Stimulated activated naive CD8-positive, alpha-beta T cell treated with anti-CD3 and anti-CD28 coated beads, Interleukin-15, amount 100 ng/mL, for 72 hours (primary cell): Measurements from ENCODE around the gene PPP1R10.
"Not testable (repeated sequence)": the region's sequence is repeated elsewhere in the genome, so short reads cannot be mapped to it uniquely, and the experiment has no call there.

Experiments
- ATAC-seq: fragments of 150-1000 bp; cut with Tn5 transposase; 2 replicates; pipeline ENCODE4 v1.10.0; 2021; ENCODE audit warnings: mild to moderate bottlenecking, moderate library complexity
- DNase-seq, 2 donors: peaks; one replicate each; pipeline ENCODE4 v3.0.0; 2021 to 2022
- H3K27ac Mint-ChIP-seq, 2 donors: one replicate each; pipeline ENCODE4 v1.8.0; 2022; ENCODE audit warnings: mild to moderate bottlenecking in 2 of 2, mixed read lengths in 2 of 2, moderate library complexity in 2 of 2
- H3K27me3 Mint-ChIP-seq: one replicate; pipeline ENCODE4 v1.8.0; 2022; ENCODE audit warnings: mixed read lengths
- H3K4me1 Mint-ChIP-seq: one replicate; pipeline ENCODE4 v1.8.0; 2022; ENCODE audit warnings: mild to moderate bottlenecking, mixed read lengths
- H3K4me3 Mint-ChIP-seq, 2 donors: one replicate each; pipeline ENCODE4 v1.8.0; 2022; ENCODE audit warnings: mild to moderate bottlenecking in 2 of 2, mixed read lengths in 2 of 2, moderate library complexity in 1 of 2
- H3K9me3 Mint-ChIP-seq, 2 donors: one replicate each; pipeline ENCODE4 v1.8.0; 2022; ENCODE audit warnings: mixed read lengths in 2 of 2

PPP1R10 gene

GRCh38 chr6:30616811-30617564 lies at the start of gene PPP1R10:
PPP1R10 (minus strand) TSS chr6:30617243; CDS start chr6:30609944, 7,299 bp downstream.
- H3K27me3 Mint-ChIP-seq, result no peaks in the 10 kb centered on the region
- peak within 1 kb of the TSS; percentile 100 for H3K27ac Mint-ChIP-seq
- peak within 1 kb of the TSS; percentile 91 to 93 for H3K4me3 Mint-ChIP-seq
- ATAC-seq, result peak; percentile 84
- H3K9me3 Mint-ChIP-seq, result no peaks in the 10 kb centered on the region
- peaks cover 74% of the 10 kb centered on the region for H3K4me1 Mint-ChIP-seq
- peak; percentile 99 to 100 for DNase-seq

- ATAC-seq (peak; percentile 85), DNase-seq (peak in 1 of 2 donors; percentile 56)
- Mint-ChIP-seq H3K4me1 (peaks cover 34% of the 10 kb centered on the region), H3K27ac (peak overlapping the region; percentile 78 to 87)
- H3K4me3 Mint-ChIP-seq, H3K9me3 Mint-ChIP-seq, H3K27me3 Mint-ChIP-seq: not testable (repeated sequence)
Measured at GRCh38 chr6:30666300-30666699, 49.3 kb upstream of the PPP1R10 start.

GRCh38 chr6:30664994-30665767 lies 48.1 kb upstream of the PPP1R10 start:
- ATAC-seq (no peak), DNase-seq (no peak)
- Mint-ChIP-seq H3K9me3 (no peaks in the 10 kb centered on the region), H3K27me3 (no peaks in the 10 kb centered on the region), H3K27ac (peak overlapping the region; percentile 63 to 78), H3K4me1 (peaks cover 24% of the 10 kb centered on the region), H3K4me3 (no peak overlapping the region)

GRCh38 chr6:30657922-30658321 lies 40.9 kb upstream of the PPP1R10 start:
- not testable (repeated sequence) for DNase-seq, H3K9me3 Mint-ChIP-seq, H3K4me3 Mint-ChIP-seq, H3K4me1 Mint-ChIP-seq, ATAC-seq, H3K27me3 Mint-ChIP-seq
- peak overlapping the region; percentile 28 to 55 for H3K27ac Mint-ChIP-seq

- no peak for DNase-seq
- no peak overlapping the region for H3K4me3 Mint-ChIP-seq
- no peaks in the 10 kb centered on the region for H3K27me3 Mint-ChIP-seq
- no peaks in the 10 kb centered on the region for H3K9me3 Mint-ChIP-seq
- ATAC-seq, result no peak
- H3K4me1 Mint-ChIP-seq, result no peaks in the 10 kb centered on the region
- H3K27ac Mint-ChIP-seq, result peak overlapping the region in 1 of 2 donors; percentile 55
Measured at GRCh38 chr6:30657454-30657853, 40.4 kb upstream of the PPP1R10 start.

- Mint-ChIP-seq H3K4me1 (no peaks in the 10 kb centered on the region), H3K27ac (no peak overlapping the region), H3K4me3 (no peak overlapping the region), H3K27me3 (no peaks in the 10 kb centered on the region), H3K9me3 (no peaks in the 10 kb centered on the region)
- ATAC-seq (no peak), DNase-seq (no peak)
Measured at GRCh38 chr6:30656513-30656912, 39.5 kb upstream of the PPP1R10 start.

GRCh38 chr6:30655743-30656094 lies 38.7 kb upstream of the PPP1R10 start:
- Mint-ChIP-seq H3K4me1 (no peaks in the 10 kb centered on the region), H3K4me3 (no peak overlapping the region), H3K27ac (peak overlapping the region in 1 of 2 donors; percentile 9), H3K27me3 (no peaks in the 10 kb centered on the region), H3K9me3 (no peaks in the 10 kb centered on the region)
- DNase-seq, result no peak
- no peak for ATAC-seq

- no peaks in the 10 kb centered on the region for H3K4me1 Mint-ChIP-seq
- DNase-seq (no peak), ATAC-seq (no peak)
- H3K27ac Mint-ChIP-seq, result peak overlapping the region in 1 of 2 donors; percentile 9
- H3K4me3 Mint-ChIP-seq, result no peak overlapping the region
- H3K9me3 Mint-ChIP-seq, result no peaks in the 10 kb centered on the region
- H3K27me3 Mint-ChIP-seq, result no peaks in the 10 kb centered on the region
Measured at GRCh38 chr6:30654798-30655742, 38.0 kb upstream of the PPP1R10 start.

- DNase-seq (no peak), ATAC-seq (no peak)
- Mint-ChIP-seq H3K9me3 (no peaks in the 10 kb centered on the region), H3K27ac (peak overlapping the region in 1 of 2 donors; percentile 74), H3K4me3 (no peak overlapping the region), H3K4me1 (peaks cover 19% of the 10 kb centered on the region), H3K27me3 (no peaks in the 10 kb centered on the region)
Measured at GRCh38 chr6:30651143-30651542, 34.1 kb upstream of the PPP1R10 start.

- ATAC-seq (peak; percentile 87), DNase-seq (peak; percentile 83)
- Mint-ChIP-seq H3K4me3 (peak overlapping the region; percentile 91), H3K27ac (peak overlapping the region; percentile 95 to 96), H3K9me3 (no peaks in the 10 kb centered on the region), H3K4me1 (peaks cover 27% of the 10 kb centered on the region), H3K27me3 (no peaks in the 10 kb centered on the region)
Measured at GRCh38 chr6:30647242-30648116, 30.4 kb upstream of the PPP1R10 start.

- Mint-ChIP-seq H3K27ac (peak within 1 kb of the TSS; percentile 95 to 96), H3K9me3 (no peaks in the 10 kb centered on the region), H3K4me3 (peak within 1 kb of the TSS; percentile 91), H3K4me1 (peaks cover 32% of the 10 kb centered on the region), H3K27me3 (no peaks in the 10 kb centered on the region)
- DNase-seq (peak; percentile 88 to 93), ATAC-seq (peak; percentile 86)
Measured at GRCh38 chr6:30646450-30647241, 29.6 kb upstream of the PPP1R10 start, which contains the start of gene C6orf136. C6orf136 (plus strand) TSS chr6:30647133; CDS start chr6:30647232, 99 bp downstream.

GRCh38 chr6:30645989-30646388 lies 28.9 kb upstream of the PPP1R10 start:
- no peaks in the 10 kb centered on the region for H3K9me3 Mint-ChIP-seq
- ATAC-seq (no peak), DNase-seq (no peak)
- H3K4me3 Mint-ChIP-seq, result peak overlapping the region; percentile 91
- no peak overlapping the region for H3K27ac Mint-ChIP-seq
- H3K4me1 Mint-ChIP-seq, result peaks cover 37% of the 10 kb centered on the region
- no peaks in the 10 kb centered on the region for H3K27me3 Mint-ChIP-seq

GRCh38 chr6:30644769-30645168 lies 27.7 kb upstream of the PPP1R10 start:
- no peaks in the 10 kb centered on the region for H3K27me3 Mint-ChIP-seq
- H3K4me3 Mint-ChIP-seq, result no peak overlapping the region
- no peak overlapping the region for H3K27ac Mint-ChIP-seq
- ATAC-seq (no peak), DNase-seq (no peak)
- H3K9me3 Mint-ChIP-seq, result no peaks in the 10 kb centered on the region
- H3K4me1 Mint-ChIP-seq, result peaks cover 46% of the 10 kb centered on the region

GRCh38 chr6:30643656-30644055 lies 26.6 kb upstream of the PPP1R10 start:
- Mint-ChIP-seq H3K27me3 (no peaks in the 10 kb centered on the region), H3K4me3 (no peak overlapping the region), H3K9me3 (no peaks in the 10 kb centered on the region), H3K4me1 (peaks cover 35% of the 10 kb centered on the region), H3K27ac (no peak overlapping the region)
- ATAC-seq, result no peak
- DNase-seq, result no peak
